ENCODE data around the gene DMRT1.
"Not testable (repeated sequence)": the region's sequence is repeated elsewhere in the genome, so short reads cannot be mapped to it uniquely, and the experiment has no call there.

Gene DMRT1

GRCh38 chr9:972501-973294 is 131.2 kb downstream of the DMRT1 start:
- DNase-seq, result no peak

- DNase-seq, result no peak
Observed at GRCh38 chr9:973295-973834, 131.9 kb downstream of the DMRT1 start.

GRCh38 chr9:974031-974995 is 132.8 kb downstream of the DMRT1 start:
- DNase-seq, result no peak

- DNase-seq, result no peak
Observed at GRCh38 chr9:974996-975739, 133.7 kb downstream of the DMRT1 start.

GRCh38 chr9:975740-976257 is 134.3 kb downstream of the DMRT1 start:
- DNase-seq, result no peak

GRCh38 chr9:976258-976942 is 134.9 kb downstream of the DMRT1 start, which contains the start of gene DMRT3:
Gene DMRT3, plus strand, starts transcription at chr9:976655. Its CDS starts 347 bp downstream, at chr9:977002.
- no peak for DNase-seq

- no peak for DNase-seq
Observed at GRCh38 chr9:976943-977837, 135.7 kb downstream of the DMRT1 start.

- DNase-seq, result no peak
Observed at GRCh38 chr9:977838-978830, 136.6 kb downstream of the DMRT1 start.

GRCh38 chr9:979983-980382 is 138.5 kb downstream of the DMRT1 start:
- DNase-seq, result no peak

GRCh38 chr9:980640-981039 is 139.1 kb downstream of the DMRT1 start:
- DNase-seq, result no peak

GRCh38 chr9:981491-981898 is 140.0 kb downstream of the DMRT1 start:
- no peak for DNase-seq

- no peak for DNase-seq
Observed at GRCh38 chr9:982394-983230, 141.1 kb downstream of the DMRT1 start.

- no peak for DNase-seq
Observed at GRCh38 chr9:994005-994404, 152.5 kb downstream of the DMRT1 start.

- no peak for DNase-seq
Observed at GRCh38 chr9:995192-995591, 153.7 kb downstream of the DMRT1 start.

- DNase-seq, result no peak
Observed at GRCh38 chr9:995781-996180, 154.3 kb downstream of the DMRT1 start.

- DNase-seq, result not testable (repeated sequence)
Observed at GRCh38 chr9:998299-999110, 157.0 kb downstream of the DMRT1 start.

- DNase-seq, result no peak
Observed at GRCh38 chr9:1001838-1002237, 160.3 kb downstream of the DMRT1 start.

- DNase-seq, result no peak
Observed at GRCh38 chr9:1002678-1003077, 161.2 kb downstream of the DMRT1 start.

Data from CD4-positive, alpha-beta T cell treated with Interleukin-21 for 1 hour (primary cell).